HepG2 (cell line): ENCODE measurements around the gene MYO19. TPM values are rescaled to one million over a fixed set of nuclear protein-coding genes. Genes with fewer than 3 reads are reported as not detected.

Source experiments
- ATF4 ChIP-seq, 2 experiments: fragments of 450-650 bp in 1 of 2; sonication (generic) in 1 of 2; formaldehyde crosslinking; IDR thresholded peaks; 2 replicates each; pipeline versions ENCODE4 v1.5.0 to v1.8.0; 2020 to 2022; ENCODE audit warnings: mild to moderate bottlenecking in 1 of 2, missing genetic modification reagents in 1 of 2
- BORCS8-MEF2B ChIP-seq: sonication (generic); formaldehyde crosslinking; IDR thresholded peaks from 2 replicates; pipeline ENCODE4 v1.8.0; 2022; ENCODE audit warnings: mild to moderate bottlenecking, missing genetic modification reagents
- ELK4 ChIP-seq: sonication (generic); formaldehyde crosslinking; IDR thresholded peaks from 2 replicates; pipeline ENCODE4 v1.9.0; 2021; ENCODE audit warnings: missing genetic modification reagents, borderline replicate concordance
- KDM5A ChIP-seq: fragments of 200-600 bp; sonication (generic); IDR thresholded peaks from 2 replicates; pipeline ENCODE4 v1.7.0; 2018; ENCODE audit warnings: antibody characterized with exemption, mild to moderate bottlenecking, low read length, borderline replicate concordance
- LCORL ChIP-seq, 2 experiments: fragments of 450-650 bp in 1 of 2; sonication (generic) in 1 of 2; formaldehyde crosslinking in 1 of 2; IDR thresholded peaks; 2 replicates each; pipeline versions ENCODE4 v1.5.0 to v1.6.1; 2017 to 2020; ENCODE audit warnings: antibody characterized with exemption in 1 of 2, missing genetic modification reagents in 1 of 2
- NFKB2 ChIP-seq: sonication (generic); formaldehyde crosslinking; IDR thresholded peaks from 2 replicates; pipeline ENCODE4 v1.4.0; 2020; ENCODE audit warnings: missing genetic modification reagents, borderline replicate concordance
- NR2F1 ChIP-seq, 2 experiments: fragments of 450-650 bp in 1 of 2; formaldehyde crosslinking in 1 of 2; IDR thresholded peaks; 2 replicates each; pipeline versions ENCODE4 v1.5.0 to v1.6.1; 2016 to 2020; ENCODE audit warnings: mild to moderate bottlenecking in 1 of 2, missing compliant biosample characterization in 1 of 2, missing genetic modification reagents in 1 of 2, moderate library complexity in 1 of 2
- PLRG1 ChIP-seq: fragments of 450-650 bp; conservative IDR thresholded peaks from 2 replicates; pipeline ENCODE4 v1.6.1; 2016
- POGK ChIP-seq: sonication (generic); formaldehyde crosslinking; conservative IDR thresholded peaks from 2 replicates; pipeline ENCODE4 v1.8.0; 2022; ENCODE audit warnings: mild to moderate bottlenecking, moderate library complexity, missing genetic modification reagents
- SKIL ChIP-seq: sonication (generic); formaldehyde crosslinking; IDR thresholded peaks from 2 replicates; pipeline ENCODE4 v1.8.0; 2022; ENCODE audit warnings: missing genetic modification reagents, mild to moderate bottlenecking, moderate library complexity, borderline replicate concordance
- TOPORS ChIP-seq: sonication (generic); formaldehyde crosslinking; IDR thresholded peaks from 2 replicates; pipeline ENCODE4 v1.8.0; 2023; ENCODE audit warnings: mild to moderate bottlenecking, missing genetic modification reagents
- ZBTB3 ChIP-seq: sonication (generic); formaldehyde crosslinking; IDR thresholded peaks from 2 replicates; pipeline ENCODE4 v1.4.0; 2020; ENCODE audit warnings: low read depth, mild to moderate bottlenecking, moderate library complexity, missing genetic modification reagents, borderline replicate concordance
- ZNF503 ChIP-seq: sonication (generic); formaldehyde crosslinking; IDR thresholded peaks from 2 replicates; pipeline ENCODE4 v1.4.0; 2020; ENCODE audit warnings: missing genetic modification reagents
- ZNF558 ChIP-seq: sonication (generic); formaldehyde crosslinking; IDR thresholded peaks from 2 replicates; pipeline ENCODE4 v1.9.0; 2022; ENCODE audit warnings: mild to moderate bottlenecking, missing genetic modification reagents, borderline replicate concordance
- ZNF577 ChIP-seq: sonication (generic); formaldehyde crosslinking; IDR thresholded peaks from 2 replicates; pipeline ENCODE4 v1.4.0; 2020; ENCODE audit warnings: mild to moderate bottlenecking, low read depth, missing genetic modification reagents, borderline replicate concordance
- ZNF589 ChIP-seq: sonication (generic); formaldehyde crosslinking; conservative IDR thresholded peaks from 2 replicates; pipeline ENCODE4 v1.8.0; 2022; ENCODE audit warnings: mild to moderate bottlenecking, moderate library complexity, missing genetic modification reagents
- ZNF773 ChIP-seq: sonication (generic); formaldehyde crosslinking; IDR thresholded peaks from 2 replicates; pipeline ENCODE4 v1.4.0; 2020; ENCODE audit warnings: missing genetic modification reagents, borderline replicate concordance
- ZNF850 ChIP-seq: sonication (generic); formaldehyde crosslinking; conservative IDR thresholded peaks from 2 replicates; pipeline ENCODE4 v1.9.0; 2021; ENCODE audit warnings: mild to moderate bottlenecking, missing genetic modification reagents
- ZSCAN31 ChIP-seq: sonication (generic); formaldehyde crosslinking; IDR thresholded peaks from 2 replicates; pipeline ENCODE4 v1.5.0; 2020; ENCODE audit warnings: low read depth, mild to moderate bottlenecking, missing genetic modification reagents
- polyA plus RNA-seq, 8 experiments: library from polyadenylated mRNA; depleted of rRNA in 3 of 8; stranded (reverse) in 7 of 8; unstranded in 1 of 8; fragments of >200 nt; fragmentation: Illumina TruSeq in 4 of 8; extraction: Trizol in 4 of 8; gene quantifications; 2 replicates each; pipeline versions ENCODE4 v1.2.1 to v1.2.3, GENCODE V29; 2011 to 2016; ENCODE audit warnings: low read depth in 4 of 8, missing spikeins in 1 of 8, mixed read lengths in 1 of 8; ENCODE audit not compliant: insufficient read depth in 1 of 8
- total RNA-seq, 5 experiments: library from RNA; depleted of rRNA; stranded (reverse); fragments of >200 nt; fragmentation: Illumina TruSeq; extraction: Trizol; gene quantifications; 2 replicates each; pipeline ENCODE4 v1.2.3, GENCODE V29; 2016; ENCODE audit warnings: low read depth in 1 of 5

The MYO19 gene
- total and polyA plus RNA-seq, 2 of the 13 experiments (the other 11 are each of a cell fraction or from before 2014, with no cell fraction given) = 75.7 to 82.3 TPM

GRCh38 chr17:36545077-36545464, 10.4 kb upstream of the MYO19 start (continued):
- TF ChIP-seq POGK (CRISPR knock-in tag) = no peak
- TF ChIP-seq ELK4 (CRISPR knock-in tag) = no peak
- TF ChIP-seq NR2F1 (CRISPR knock-in tag; IDR thresholded peaks at IDR 0.05) = no peak
- TF ChIP-seq NFKB2 (CRISPR knock-in tag) = no peak
- 0 out of 2 replicates have a peak, but pooled peaks have one; percentile 37 for TF ChIP-seq ZNF558 (CRISPR knock-in tag)
- 0 out of 2 replicates have a peak, but pooled peaks have one; percentile 1 for TF ChIP-seq SKIL
- TF ChIP-seq PLRG1 = no peak
- TF ChIP-seq ZSCAN31 (CRISPR knock-in tag) = no peak
- no peak for TF ChIP-seq ZBTB3 (CRISPR knock-in tag)
- TF ChIP-seq TOPORS (CRISPR knock-in tag) = 0 out of 2 replicates have a peak, but pooled peaks have one; percentile 8
- TF ChIP-seq BORCS8-MEF2B (CRISPR knock-in tag) = no peak
- no peak for TF ChIP-seq ZNF503
- TF ChIP-seq ZNF589 (CRISPR knock-in tag) = no peak
- TF ChIP-seq KDM5A = peak; percentile 53; the same call in 1 of the 2 replicates
- TF ChIP-seq ATF4 (CRISPR knock-in tag; IDR thresholded peaks at IDR 0.05) = peak in 1 of 2 experiments; percentile 10; a peak in 1 of 4 replicates
- TF ChIP-seq ZNF773 (CRISPR knock-in tag) = 0 out of 2 replicates have a peak, but pooled peaks have one; percentile 21
- no peak for TF ChIP-seq ZNF577 (CRISPR knock-in tag)
- TF ChIP-seq ZNF850 (CRISPR knock-in tag) = peak; percentile 72; the same call in 1 of the 2 replicates
- TF ChIP-seq LCORL (IDR thresholded peaks at IDR 0.05) = no peak
- no peak for TF ChIP-seq LCORL (CRISPR knock-in tag; IDR thresholded peaks at IDR 0.05)
